GM18861 (cell line): ENCODE measurements around the gene RAB1B.
A peak's percentile ranks its signal among the peaks of the same experiment; 100 is the strongest.

ENCODE experiments used
- ATAC-seq: cut with Tn5 transposase; IDR thresholded peaks from one replicate; pipeline ENCODE4 v1.9.1; 2021; ENCODE audit not compliant: unreplicated experiment

Gene RAB1B

GRCh38 chr11:66268244-66268951 lies at the start of gene RAB1B:
Gene RAB1B (plus strand): TSS chr11:66268639. CDS start chr11:66268680, 41 bp downstream.
- peak; percentile 85 for ATAC-seq

- ATAC-seq: no peak
These were observed 49.4 kb upstream of the RAB1B start for GRCh38 chr11:66218846-66219620.

- no peak for ATAC-seq
These were observed 48.4 kb upstream of the RAB1B start for GRCh38 chr11:66219846-66220565.

- no peak for ATAC-seq
These were observed 47.9 kb upstream of the RAB1B start for GRCh38 chr11:66220566-66220935.

- no peak for ATAC-seq
These were observed 47.4 kb upstream of the RAB1B start for GRCh38 chr11:66221012-66221411.

GRCh38 chr11:66221726-66222236 lies 46.7 kb upstream of the RAB1B start:
- peak; percentile 7 for ATAC-seq

- ATAC-seq: peak; percentile 85
These were observed 45.9 kb upstream of the RAB1B start for GRCh38 chr11:66222358-66223149.

- ATAC-seq: no peak
These were observed 44.1 kb upstream of the RAB1B start for GRCh38 chr11:66224226-66224855.

GRCh38 chr11:66225066-66225465 lies 43.4 kb upstream of the RAB1B start:
- no peak for ATAC-seq

- ATAC-seq: no peak
These were observed 42.3 kb upstream of the RAB1B start for GRCh38 chr11:66226101-66226500.

GRCh38 chr11:66227700-66228099 lies 40.7 kb upstream of the RAB1B start:
- no peak for ATAC-seq

- no peak for ATAC-seq
These were observed 39.9 kb upstream of the RAB1B start for GRCh38 chr11:66228521-66228920.

- ATAC-seq: no peak
These were observed 38.3 kb upstream of the RAB1B start for GRCh38 chr11:66230156-66230555.

GRCh38 chr11:66230978-66231377 lies 37.5 kb upstream of the RAB1B start:
- ATAC-seq: no peak

- ATAC-seq: no peak
These were observed 36.9 kb upstream of the RAB1B start for GRCh38 chr11:66231561-66231960.

- ATAC-seq: no peak
These were observed 35.7 kb upstream of the RAB1B start for GRCh38 chr11:66232769-66233168.

- ATAC-seq: no peak
These were observed 35.1 kb upstream of the RAB1B start for GRCh38 chr11:66233301-66233700.

- ATAC-seq: no peak
These were observed 33.3 kb upstream of the RAB1B start for GRCh38 chr11:66235141-66235540.

GRCh38 chr11:66237867-66238266 lies 30.6 kb upstream of the RAB1B start:
- no peak for ATAC-seq

GRCh38 chr11:66238786-66239413 lies 29.5 kb upstream of the RAB1B start:
- ATAC-seq: no peak
